Measurements from ENCODE around the gene TRERF1. TPM values are rescaled to one million over a fixed set of nuclear protein-coding genes. Genes with fewer than 3 reads are reported as not detected.
"Not testable (repeated sequence)": the region's sequence is repeated elsewhere in the genome, so short reads cannot be mapped to it uniquely, and the experiment has no call there.

The TRERF1 gene
- total and polyA plus RNA-seq, 2 experiments from 2014 or later, result 3.2 to 5.1 TPM

- TF ChIP-seq EZH2phosphoT487 (IDR thresholded peaks at IDR 0.05; ENCODE audit: low read depth, severe bottlenecking, unreplicated experiment) (no peak), EZH2 (IDR thresholded peaks at IDR 0.05; ENCODE audit: borderline replicate concordance) (no peak), CTCF (IDR thresholded peaks at IDR 0.05; ENCODE audit: poor library complexity) (no peak)
- no peaks in the 10 kb centered on the region for H3K27me3 ChIP-seq
- H3K79me2 ChIP-seq, result no peaks in the 10 kb centered on the region
- DNase-seq (ENCODE audit: low spot score), result no peak
- no peak overlapping the region for H3K4me3 ChIP-seq
- H3K4me2 ChIP-seq, result no peak overlapping the region
- no peak overlapping the region for H2AFZ ChIP-seq
- H3K9me2 ChIP-seq (replicated peaks; ENCODE audit: insufficient read depth), result no peaks in the 10 kb centered on the region
- H4K20me1 ChIP-seq (ENCODE audit: insufficient read depth, poor library complexity, severe bottlenecking), result no peaks in the 10 kb centered on the region
- no peaks in the 10 kb centered on the region for H3K36me3 ChIP-seq (replicated peaks; ENCODE audit: insufficient read depth, low read depth)
- no peaks in the 10 kb centered on the region for H3K9me3 ChIP-seq (ENCODE audit: low read depth)
- no peak overlapping the region for H3K27ac ChIP-seq
- no peaks in the 10 kb centered on the region for H3K4me1 ChIP-seq (ENCODE audit: insufficient read depth)
- 69% methylated on average over 3 of the region's 3 CpGs for WGBS (ENCODE audit: low lambda C conversion rate, missing lambda C conversion rate)
These were observed 19.4 kb upstream of the TRERF1 start for GRCh38 chr6:42471142-42471541.

- Histone ChIP-seq H3K4me2 (no peak overlapping the region), H3K4me3 (no peak overlapping the region), H3K36me3 (replicated peaks; ENCODE audit: insufficient read depth, low read depth) (no peaks in the 10 kb centered on the region), H3K27ac (no peak overlapping the region), H3K27me3 (no peaks in the 10 kb centered on the region), H3K79me2 (no peaks in the 10 kb centered on the region), H4K20me1 (ENCODE audit: insufficient read depth, poor library complexity, severe bottlenecking) (no peaks in the 10 kb centered on the region), H3K9me3 (ENCODE audit: low read depth) (no peaks in the 10 kb centered on the region), H3K4me1 (ENCODE audit: insufficient read depth) (no peaks in the 10 kb centered on the region), H3K9me2 (replicated peaks; ENCODE audit: insufficient read depth) (no peaks in the 10 kb centered on the region), H2AFZ (no peak overlapping the region)
- TF ChIP-seq EZH2phosphoT487 (IDR thresholded peaks at IDR 0.05; ENCODE audit: low read depth, severe bottlenecking, unreplicated experiment) (no peak), EZH2 (IDR thresholded peaks at IDR 0.05; ENCODE audit: borderline replicate concordance) (no peak), CTCF (IDR thresholded peaks at IDR 0.05; ENCODE audit: poor library complexity) (no peak)
- DNase-seq (ENCODE audit: low spot score), result no peak
- WGBS (ENCODE audit: low lambda C conversion rate, missing lambda C conversion rate), result 100% methylated on average over 1 of the region's 1 CpG
These were observed 16.5 kb upstream of the TRERF1 start for GRCh38 chr6:42468273-42468672.

- no peak overlapping the region for H2AFZ ChIP-seq
These were observed 15.9 kb upstream of the TRERF1 start for GRCh38 chr6:42467651-42468050.

GRCh38 chr6:42466470-42466869, 14.7 kb upstream of the TRERF1 start:
- not testable (repeated sequence) for H3K79me2 ChIP-seq; H4K20me1 ChIP-seq (ENCODE audit: insufficient read depth, poor library complexity, severe bottlenecking); H3K27me3 ChIP-seq; H3K36me3 ChIP-seq (replicated peaks; ENCODE audit: insufficient read depth, low read depth); H3K4me3 ChIP-seq; H3K9me3 ChIP-seq (ENCODE audit: low read depth); DNase-seq (ENCODE audit: low spot score); H2AFZ ChIP-seq; H3K9me2 ChIP-seq (replicated peaks; ENCODE audit: insufficient read depth); H3K4me1 ChIP-seq (ENCODE audit: insufficient read depth); H3K27ac ChIP-seq; H3K4me2 ChIP-seq
- WGBS (ENCODE audit: low lambda C conversion rate, missing lambda C conversion rate), result no CpG with 5 or more reads among the region's 28 CpGs

More at GRCh38 chr6:42467651-42468050, 15.9 kb upstream of the TRERF1 start:
- no peak overlapping the region for H3K27ac ChIP-seq
- H3K4me3 ChIP-seq, result no peak overlapping the region
- H4K20me1 ChIP-seq (ENCODE audit: insufficient read depth, poor library complexity, severe bottlenecking), result no peaks in the 10 kb centered on the region
- no peak for TF ChIP-seq EZH2phosphoT487 (IDR thresholded peaks at IDR 0.05; ENCODE audit: low read depth, severe bottlenecking, unreplicated experiment)
- no peak for TF ChIP-seq EZH2 (IDR thresholded peaks at IDR 0.05; ENCODE audit: borderline replicate concordance)
- TF ChIP-seq CTCF (IDR thresholded peaks at IDR 0.05; ENCODE audit: poor library complexity), result no peak
- no peaks in the 10 kb centered on the region for H3K79me2 ChIP-seq
- H3K27me3 ChIP-seq, result no peaks in the 10 kb centered on the region
- H3K9me2 ChIP-seq (replicated peaks; ENCODE audit: insufficient read depth), result no peaks in the 10 kb centered on the region
- no peak overlapping the region for H3K4me2 ChIP-seq
- H3K4me1 ChIP-seq (ENCODE audit: insufficient read depth), result no peaks in the 10 kb centered on the region
- WGBS (ENCODE audit: low lambda C conversion rate, missing lambda C conversion rate), result 83% methylated on average over 1 of the region's 1 CpG
- no peaks in the 10 kb centered on the region for H3K36me3 ChIP-seq (replicated peaks; ENCODE audit: insufficient read depth, low read depth)
- no peaks in the 10 kb centered on the region for H3K9me3 ChIP-seq (ENCODE audit: low read depth)
- DNase-seq (ENCODE audit: low spot score), result no peak
